Measurements from ENCODE around the gene SPATA33.
"Not testable (repeated sequence)": the region's sequence is repeated elsewhere in the genome, so short reads cannot be mapped to it uniquely, and the experiment has no call there.

The SPATA33 gene

GRCh38 chr16:89621698-89622409, 35.8 kb upstream of the SPATA33 start:
- H3K36me3 ChIP-seq (ENCODE audit: insufficient read depth, low read length) = no peaks in the 10 kb centered on the region
- no peak overlapping the region for H3K9ac ChIP-seq (ENCODE audit: insufficient read length)
- no peak for TF ChIP-seq FOXP2 (optimal IDR thresholded peaks at IDR 0.05; ENCODE audit: control extremely low read depth, extremely low read length, insufficient read depth)
- no peak for TF ChIP-seq EZH2 (IDR thresholded peaks at IDR 0.05)
- TF ChIP-seq POLR2AphosphoS5 (IDR thresholded peaks at IDR 0.05; ENCODE audit: borderline replicate concordance, low read depth, low read length) = no peak
- H3K27ac ChIP-seq = no peak overlapping the region
- DNase-seq (ENCODE audit: low read depth, low spot score) = no peak
- H3K9me3 ChIP-seq (ENCODE audit: low read depth, low read length) = no peaks in the 10 kb centered on the region
- no peak overlapping the region for H3K4me3 ChIP-seq

DNA sequence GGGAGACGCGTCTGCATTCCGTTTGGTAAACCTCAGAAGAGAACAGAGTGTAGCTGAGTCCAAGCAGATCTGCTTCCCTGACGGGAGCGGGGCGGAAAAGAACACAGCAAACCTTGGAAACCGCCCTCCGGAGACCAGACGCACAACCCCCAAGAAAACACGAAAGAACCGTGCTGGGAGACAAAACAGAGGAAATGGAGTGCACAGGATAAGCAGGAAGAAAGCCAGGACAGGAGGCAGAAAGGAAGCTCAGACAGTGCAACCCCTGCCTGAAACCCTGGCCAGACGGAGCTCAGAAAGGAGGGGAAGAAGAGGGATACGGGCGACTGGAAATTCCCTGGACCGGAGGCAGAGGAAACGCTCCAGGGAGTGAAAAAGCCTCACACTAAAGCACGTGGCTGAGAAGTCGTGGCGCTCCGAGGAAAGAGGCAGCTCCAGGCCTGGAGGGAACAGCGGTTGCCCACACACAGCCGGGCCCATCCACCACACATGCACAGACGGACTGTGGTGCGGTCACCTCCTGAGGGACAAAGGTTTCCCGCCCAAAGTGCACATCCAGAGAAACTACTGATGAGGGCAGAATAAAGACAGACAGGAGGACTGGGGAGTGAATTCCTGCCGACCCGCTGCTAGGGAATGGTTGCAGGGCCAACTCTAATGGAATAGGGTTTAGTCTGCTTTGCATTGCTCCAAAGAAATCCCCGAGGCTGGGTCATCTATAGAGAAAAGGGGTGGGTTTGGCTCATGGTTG, 34.0 kb upstream of the SPATA33 start:
- no peak for TF ChIP-seq POLR2AphosphoS5 (IDR thresholded peaks at IDR 0.05; ENCODE audit: borderline replicate concordance, low read depth, low read length)
- TF ChIP-seq EZH2 (IDR thresholded peaks at IDR 0.05) = no peak
- TF ChIP-seq FOXP2 (optimal IDR thresholded peaks at IDR 0.05; ENCODE audit: control extremely low read depth, extremely low read length, insufficient read depth) = no peak

GRCh38 chr16:89624777-89625761, 32.6 kb upstream of the SPATA33 start:
- TF ChIP-seq EZH2 (IDR thresholded peaks at IDR 0.05) = no peak
- no peak for TF ChIP-seq POLR2AphosphoS5 (IDR thresholded peaks at IDR 0.05; ENCODE audit: borderline replicate concordance, low read depth, low read length)
- TF ChIP-seq FOXP2 (optimal IDR thresholded peaks at IDR 0.05; ENCODE audit: control extremely low read depth, extremely low read length, insufficient read depth) = no peak
- H3K9ac ChIP-seq (ENCODE audit: insufficient read length) = no peak overlapping the region
- DNase-seq (ENCODE audit: low read depth, low spot score) = no peak
- no peaks in the 10 kb centered on the region for H3K36me3 ChIP-seq (ENCODE audit: insufficient read depth, low read length)
- no peak overlapping the region for H3K4me3 ChIP-seq
- H3K9me3 ChIP-seq (ENCODE audit: low read depth, low read length) = no peaks in the 10 kb centered on the region
- H3K27ac ChIP-seq = no peak overlapping the region

More for the DNA sequence above, 34.0 kb upstream of the SPATA33 start:
- peak overlapping the region; percentile 64 for H3K27ac ChIP-seq
- no peak overlapping the region for H3K4me3 ChIP-seq
- DNase-seq (ENCODE audit: low read depth, low spot score) = no peak
- no peaks in the 10 kb centered on the region for H3K9me3 ChIP-seq (ENCODE audit: low read depth, low read length)
- no peak overlapping the region for H3K9ac ChIP-seq (ENCODE audit: insufficient read length)
- no peaks in the 10 kb centered on the region for H3K36me3 ChIP-seq (ENCODE audit: insufficient read depth, low read length)

GRCh38 chr16:89629827-89630610, 27.6 kb upstream of the SPATA33 start:
- DNase-seq (ENCODE audit: low read depth, low spot score) = no peak
- Histone ChIP-seq H3K9ac (ENCODE audit: insufficient read length) (no peak overlapping the region), H3K4me3 (no peak overlapping the region), H3K9me3 (ENCODE audit: low read depth, low read length) (no peaks in the 10 kb centered on the region), H3K36me3 (ENCODE audit: insufficient read depth, low read length) (no peaks in the 10 kb centered on the region), H3K27ac (no peak overlapping the region)
- TF ChIP-seq FOXP2 (optimal IDR thresholded peaks at IDR 0.05; ENCODE audit: control extremely low read depth, extremely low read length, insufficient read depth) = no peak

DNA sequence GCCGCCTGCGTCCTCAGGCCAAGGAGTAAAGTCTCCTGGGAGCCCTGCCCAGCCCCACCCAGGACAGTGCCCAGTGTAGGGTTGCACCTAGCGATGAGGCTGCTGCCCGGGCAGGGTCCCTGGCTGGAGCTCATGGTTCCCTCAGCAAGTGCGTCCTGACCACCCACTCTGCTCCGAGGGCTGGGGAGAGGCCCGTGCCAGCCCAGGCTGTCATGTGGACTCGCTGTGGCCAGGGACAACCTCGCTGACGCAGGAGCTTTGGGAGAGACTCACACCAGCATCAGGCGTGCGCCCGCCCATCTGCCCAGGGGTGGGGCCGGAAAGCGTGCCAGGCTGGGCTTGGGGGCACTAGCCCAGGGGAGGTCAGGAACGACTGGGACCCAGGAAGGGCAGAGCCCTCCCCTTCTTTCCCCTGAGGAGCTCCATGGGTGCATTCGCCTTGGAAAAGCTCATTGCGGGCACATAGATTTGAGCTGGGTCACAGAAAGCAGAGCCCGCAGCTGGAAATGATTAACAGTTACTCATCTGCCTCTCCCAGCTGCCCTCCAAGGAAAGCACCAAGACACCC, 24.5 kb upstream of the SPATA33 start:
- H3K9ac ChIP-seq (ENCODE audit: insufficient read length) = no peak overlapping the region
- no peak overlapping the region for H3K27ac ChIP-seq
- no peaks in the 10 kb centered on the region for H3K9me3 ChIP-seq (ENCODE audit: low read depth, low read length)
- no peaks in the 10 kb centered on the region for H3K36me3 ChIP-seq (ENCODE audit: insufficient read depth, low read length)
- no peak for DNase-seq (ENCODE audit: low read depth, low spot score)
- no peak overlapping the region for H3K4me3 ChIP-seq
- TF ChIP-seq FOXP2 (optimal IDR thresholded peaks at IDR 0.05; ENCODE audit: control extremely low read depth, extremely low read length, insufficient read depth) = no peak
- no peak for TF ChIP-seq POLR2AphosphoS5 (IDR thresholded peaks at IDR 0.05; ENCODE audit: borderline replicate concordance, low read depth, low read length)
- no peak for TF ChIP-seq EZH2 (IDR thresholded peaks at IDR 0.05)

DNA sequence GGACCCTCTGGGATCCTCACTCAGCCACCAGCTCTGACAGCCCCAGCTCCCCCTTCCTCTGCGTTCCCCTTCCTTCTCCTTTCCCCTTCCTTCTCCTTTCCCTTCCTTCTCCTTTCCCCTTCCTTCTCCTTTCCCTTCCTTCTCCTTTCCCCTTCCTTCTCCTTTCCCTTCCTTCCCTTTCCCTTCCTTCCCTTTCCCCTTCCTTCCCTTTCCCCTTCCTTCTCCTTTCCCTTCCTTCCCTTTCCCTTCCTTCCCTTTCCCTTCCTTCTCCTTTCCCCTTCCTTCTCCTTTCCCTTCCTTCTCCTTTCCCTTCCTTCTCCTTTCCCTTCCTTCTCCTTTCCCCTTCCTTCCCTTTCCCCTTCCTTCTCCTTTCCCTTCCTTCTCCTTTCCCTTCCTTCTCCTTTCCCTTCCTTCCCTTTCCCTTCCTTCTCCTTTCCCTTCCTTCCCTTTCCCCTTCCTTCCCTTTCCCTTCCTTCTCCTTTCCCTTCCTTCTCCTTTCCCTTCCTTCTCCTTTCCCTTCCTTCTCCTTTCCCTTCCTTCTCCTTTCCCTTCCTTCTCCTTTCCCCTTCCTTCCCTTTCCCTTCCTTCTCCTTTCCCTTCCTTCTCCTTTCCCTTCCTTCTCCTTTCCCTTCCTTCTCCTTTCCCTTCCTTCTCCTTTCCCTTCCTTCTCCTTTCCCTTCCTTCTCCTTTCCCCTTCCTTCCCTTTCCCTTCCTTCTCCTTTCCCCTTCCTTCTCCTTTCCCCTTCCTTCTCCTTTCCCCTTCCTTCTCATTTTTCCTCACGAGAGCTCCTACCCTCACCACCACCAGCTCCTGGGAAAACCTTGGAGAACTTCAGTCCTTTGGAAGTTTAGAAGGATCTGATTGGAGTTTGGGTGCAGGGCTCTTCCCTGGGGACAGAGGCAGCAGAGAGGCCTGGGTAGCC, 22.9 kb upstream of the SPATA33 start:
- H3K9ac ChIP-seq (ENCODE audit: insufficient read length); H3K4me3 ChIP-seq; H3K36me3 ChIP-seq (ENCODE audit: insufficient read depth, low read length); H3K9me3 ChIP-seq (ENCODE audit: low read depth, low read length); H3K27ac ChIP-seq; DNase-seq (ENCODE audit: low read depth, low spot score): not testable (repeated sequence)

GRCh38 chr16:89636663-89637062, 21.0 kb upstream of the SPATA33 start:
- H3K36me3 ChIP-seq (ENCODE audit: insufficient read depth, low read length) = no peaks in the 10 kb centered on the region
- no peak overlapping the region for H3K9ac ChIP-seq (ENCODE audit: insufficient read length)
- no peak for DNase-seq (ENCODE audit: low read depth, low spot score)
- H3K27ac ChIP-seq = no peak overlapping the region
- no peaks in the 10 kb centered on the region for H3K9me3 ChIP-seq (ENCODE audit: low read depth, low read length)
- H3K4me3 ChIP-seq = no peak overlapping the region
- TF ChIP-seq POLR2AphosphoS5 (IDR thresholded peaks at IDR 0.05; ENCODE audit: borderline replicate concordance, low read depth, low read length) (no peak), EZH2 (IDR thresholded peaks at IDR 0.05) (no peak), FOXP2 (optimal IDR thresholded peaks at IDR 0.05; ENCODE audit: control extremely low read depth, extremely low read length, insufficient read depth) (no peak)

Measured in SK-N-MC (cell line).